Cerebellar nuclear complex (tissue), 1 donor: ENCODE data around the gene TFEB.

Source experiments
- DNase-seq, 2 experiments: peaks; one replicate each; lab custom pipeline; 2025; lab: John Stamatoyannopoulos, UW

TFEB gene

GRCh38 chr6:41651962-41652657 is 83.3 kb downstream of the TFEB start:
- DNase-seq = no peak

GRCh38 chr6:41651246-41651961 is 84.0 kb downstream of the TFEB start:
- no peak for DNase-seq

- no peak for DNase-seq
Observed at GRCh38 chr6:41650120-41650519, 85.3 kb downstream of the TFEB start.

- no peak for DNase-seq
Observed at GRCh38 chr6:41649596-41649995, 85.8 kb downstream of the TFEB start.

- no peak for DNase-seq
Observed at GRCh38 chr6:41648921-41649320, 86.5 kb downstream of the TFEB start.

- no peak for DNase-seq
Observed at GRCh38 chr6:41648070-41648585, 87.3 kb downstream of the TFEB start.

GRCh38 chr6:41647061-41647511 is 88.3 kb downstream of the TFEB start:
- no peak for DNase-seq

- DNase-seq = no peak
Observed at GRCh38 chr6:41646026-41646795, 89.2 kb downstream of the TFEB start.

GRCh38 chr6:41645007-41645618 is 90.3 kb downstream of the TFEB start:
- DNase-seq = no peak

GRCh38 chr6:41644297-41644879 is 91.0 kb downstream of the TFEB start:
- no peak for DNase-seq

GRCh38 chr6:41643899-41644269 is 91.5 kb downstream of the TFEB start:
- DNase-seq = no peak

GRCh38 chr6:41642960-41643898 is 92.2 kb downstream of the TFEB start:
- DNase-seq = no peak

GRCh38 chr6:41642090-41642959 is 93.1 kb downstream of the TFEB start:
- no peak for DNase-seq

- DNase-seq = no peak
Observed at GRCh38 chr6:41641352-41641925, 94.0 kb downstream of the TFEB start.

GRCh38 chr6:41640426-41640825 is 95.0 kb downstream of the TFEB start:
- DNase-seq = no peak

GRCh38 chr6:41639809-41640371 is 95.5 kb downstream of the TFEB start:
- DNase-seq = no peak

GRCh38 chr6:41638935-41639808 is 96.2 kb downstream of the TFEB start:
- DNase-seq = no peak
